Activated naive CD4-positive, alpha-beta T cell treated with anti-CD3 and anti-CD28 coated beads, Interleukin-2, amount 50 U/mL, for 16 hours (primary cell): ENCODE results near the gene MPHOSPH9.

ENCODE experiments used
- DNase-seq: peaks from one replicate; pipeline ENCODE4 v3.0.0-alpha.2; 2020

The MPHOSPH9 gene

DNA sequence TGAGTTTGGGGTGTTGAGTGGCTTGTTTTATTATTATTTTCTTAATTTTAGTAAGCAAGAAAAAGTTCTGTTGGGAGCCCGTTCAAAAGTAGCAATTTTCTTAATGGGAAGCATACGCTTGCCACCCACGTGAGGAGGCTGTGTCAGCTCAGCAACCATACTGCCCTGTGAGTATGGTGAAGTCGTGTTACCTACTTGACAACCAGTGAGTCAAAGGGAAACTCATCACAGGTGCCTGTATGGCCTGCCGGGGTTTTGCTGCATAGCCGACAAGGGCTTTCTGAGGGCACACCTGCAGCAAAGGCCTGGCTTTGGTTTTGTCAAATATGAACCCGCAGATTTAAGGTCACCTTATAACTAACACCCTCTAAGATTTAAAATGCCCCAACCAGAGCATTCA lies 113.1 kb downstream of the MPHOSPH9 start:
- peak; percentile 55 for DNase-seq

DNA sequence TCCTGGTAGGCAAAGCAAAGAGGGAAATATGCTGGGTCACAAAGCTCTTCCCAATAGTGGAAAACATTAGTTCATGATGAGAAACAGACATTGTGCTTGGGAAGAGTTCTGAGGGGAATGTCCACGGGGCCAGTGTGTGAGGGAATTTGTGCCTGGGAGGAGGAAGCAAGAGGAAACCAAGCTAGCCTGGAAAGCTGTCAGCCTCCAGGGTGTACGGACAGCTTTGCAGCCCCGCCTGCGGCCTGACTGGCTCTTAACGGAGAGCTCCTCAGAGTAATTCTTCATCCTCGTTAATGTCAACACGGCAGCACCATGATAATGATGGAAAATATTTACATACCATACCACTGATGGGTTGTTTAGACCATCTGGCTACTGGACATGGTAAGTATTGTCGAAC lies 114.4 kb downstream of the MPHOSPH9 start:
- DNase-seq, result no peak

DNA sequence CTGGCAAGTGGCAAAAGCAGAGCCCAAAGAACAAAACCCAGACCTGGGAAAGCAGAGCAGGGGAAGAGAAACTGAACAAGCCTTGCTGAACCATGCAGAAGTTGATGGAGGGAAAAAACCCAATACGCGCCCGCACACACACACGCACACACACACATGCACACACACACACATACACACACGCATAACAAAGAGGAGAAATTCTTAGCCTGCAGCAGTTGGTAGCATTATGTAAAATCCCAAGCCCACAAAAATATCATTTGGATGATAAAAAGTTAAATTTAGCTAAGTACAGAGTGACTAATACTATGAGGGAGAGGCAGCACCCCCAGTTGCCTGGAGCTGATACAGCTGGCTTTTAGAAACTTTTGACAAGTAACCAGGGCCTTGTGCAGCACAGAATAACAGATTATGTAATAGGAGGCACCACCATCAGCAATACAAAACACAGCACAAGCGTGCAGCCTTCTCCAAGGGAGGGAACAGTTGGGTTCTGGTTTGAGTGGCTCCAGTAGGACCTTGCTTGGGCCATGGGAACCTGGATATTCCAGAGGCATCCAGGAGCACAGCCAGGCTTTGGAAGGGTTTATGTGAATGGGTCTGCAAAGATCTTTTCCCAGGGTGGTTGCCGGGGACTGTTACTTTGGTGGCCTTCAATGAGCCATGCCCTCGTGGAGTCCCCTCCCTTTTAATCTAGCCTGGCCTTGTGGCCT lies 117.4 kb downstream of the MPHOSPH9 start:
- DNase-seq, result peak; percentile 21

DNA sequence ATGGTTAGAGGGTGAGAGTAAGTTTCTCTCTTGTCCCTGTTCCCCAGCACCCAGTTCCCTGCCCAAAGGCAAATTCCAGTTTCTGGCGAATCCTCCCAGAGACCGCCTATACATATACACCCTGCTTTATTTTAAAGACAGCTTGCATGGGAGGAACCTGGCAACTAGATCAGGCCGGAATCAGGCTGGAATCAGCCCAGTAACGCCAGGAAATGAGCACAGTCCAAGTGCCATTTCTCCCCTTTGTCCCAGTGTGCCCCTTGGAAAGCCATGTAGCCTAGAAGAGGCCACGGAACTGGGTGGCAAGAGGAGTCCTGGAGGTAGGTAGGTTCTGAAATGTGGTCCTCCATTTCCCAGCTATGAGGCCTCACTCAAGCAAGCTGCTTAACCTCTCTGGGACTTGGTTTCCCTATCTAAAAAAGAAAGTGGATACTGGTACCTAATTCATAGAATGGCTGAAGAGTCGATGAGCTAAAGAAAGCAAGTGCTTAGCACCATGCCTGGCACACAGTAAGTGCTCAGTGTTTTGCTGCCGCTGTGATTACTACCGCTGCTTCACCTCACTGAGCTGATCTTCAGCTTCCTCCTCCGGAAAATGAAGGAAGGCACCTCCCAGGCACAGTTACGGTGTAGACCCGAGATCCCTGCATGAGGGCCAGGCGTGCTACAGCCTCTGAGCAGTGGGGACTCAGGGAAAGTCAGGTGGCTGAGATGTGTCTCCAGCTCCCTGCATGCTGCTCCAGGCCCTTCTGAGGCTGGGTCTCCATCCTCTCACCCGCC lies 118.4 kb downstream of the MPHOSPH9 start:
- no peak for DNase-seq

DNA sequence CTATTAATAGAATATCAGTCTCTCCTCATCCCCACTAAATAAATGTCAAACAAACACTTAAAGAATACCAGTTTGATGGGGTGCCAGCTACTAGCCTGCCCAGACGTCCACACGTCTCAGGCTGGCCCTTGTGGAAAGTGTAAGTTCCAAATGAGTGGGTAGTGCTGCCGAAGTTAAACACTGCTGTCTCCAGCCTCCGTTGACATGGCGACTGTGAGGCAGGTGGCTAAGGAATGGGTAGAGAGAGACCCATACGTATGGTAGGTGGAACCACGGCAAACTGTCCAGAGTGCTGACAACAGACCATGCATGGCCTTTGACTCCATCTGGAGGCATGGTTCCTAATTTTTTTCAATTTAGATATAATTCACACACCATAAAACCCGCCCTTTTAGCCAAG lies 119.9 kb downstream of the MPHOSPH9 start:
- no peak for DNase-seq

DNA sequence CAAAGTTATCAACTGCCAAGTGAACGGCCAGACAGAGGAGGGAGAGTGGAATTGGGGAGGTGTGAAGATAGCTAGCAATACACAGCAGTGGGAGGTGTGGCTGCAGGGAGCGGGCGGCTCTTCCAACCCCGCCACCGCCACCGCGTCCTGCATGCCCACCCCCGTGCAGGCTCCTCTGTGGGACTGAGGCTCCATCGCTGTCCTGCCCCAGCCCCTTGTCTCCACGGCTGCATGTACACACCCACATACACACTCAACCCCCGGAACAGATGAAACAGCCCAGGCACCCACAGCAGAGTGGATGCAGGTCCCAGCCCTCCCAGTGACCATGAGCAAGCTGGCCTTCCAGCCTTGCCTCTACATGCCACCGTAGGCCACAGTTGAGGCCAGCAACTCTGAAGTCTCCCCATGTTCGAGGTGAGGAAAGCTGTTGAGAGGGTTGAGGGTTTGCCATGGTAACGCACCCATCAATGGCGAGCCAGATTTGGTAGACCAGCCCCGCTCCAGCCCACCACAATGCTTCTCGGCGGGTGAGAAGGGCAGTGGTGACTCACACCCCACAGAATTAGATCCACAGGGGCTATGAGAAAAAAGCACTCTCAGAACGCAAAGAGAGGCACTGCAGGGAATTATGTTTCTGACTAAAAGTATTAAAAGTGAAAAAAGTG lies 121.3 kb downstream of the MPHOSPH9 start:
- DNase-seq, result no peak

DNA sequence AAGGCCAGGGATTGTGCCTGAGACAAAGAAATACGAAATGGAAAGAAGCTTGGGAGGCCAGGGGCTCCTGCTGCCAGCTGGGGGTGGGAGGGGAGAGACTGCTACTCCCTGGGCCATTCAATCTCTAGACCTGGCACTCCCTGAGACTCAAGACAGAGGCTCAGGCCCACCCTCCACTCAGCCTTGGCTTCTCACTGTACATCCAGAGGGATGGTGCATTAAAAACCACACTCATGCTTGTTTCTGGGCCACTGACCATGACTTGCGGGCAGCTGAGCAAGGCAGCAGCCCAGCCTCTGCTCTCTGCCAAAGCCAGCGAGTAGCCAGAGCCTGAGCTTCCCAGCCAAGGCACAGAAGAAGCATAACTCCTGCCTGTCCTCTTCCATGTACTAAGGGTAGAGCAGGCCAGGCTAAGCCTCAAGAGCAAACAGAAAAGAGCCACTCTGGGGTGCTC lies 123.6 kb downstream of the MPHOSPH9 start:
- no peak for DNase-seq

DNA sequence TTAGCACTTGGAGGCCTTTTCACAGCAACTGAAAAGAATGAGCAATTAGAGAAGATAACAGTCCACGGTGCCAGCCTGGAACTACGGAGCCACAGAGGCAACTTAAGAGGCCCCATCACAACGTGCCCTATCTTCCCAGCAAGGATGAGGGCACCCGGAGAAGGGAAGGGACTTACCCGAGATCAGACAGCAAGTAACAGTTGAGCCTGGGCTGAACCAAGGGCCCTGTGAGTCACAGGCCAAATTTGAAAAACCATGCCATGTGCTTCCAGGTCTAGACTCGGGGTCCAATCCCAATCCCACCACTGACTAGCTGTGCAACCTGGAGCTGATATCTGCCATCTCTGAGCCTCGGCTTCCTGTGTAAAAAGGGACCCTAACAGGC lies 124.3 kb downstream of the MPHOSPH9 start:
- DNase-seq, result no peak

DNA sequence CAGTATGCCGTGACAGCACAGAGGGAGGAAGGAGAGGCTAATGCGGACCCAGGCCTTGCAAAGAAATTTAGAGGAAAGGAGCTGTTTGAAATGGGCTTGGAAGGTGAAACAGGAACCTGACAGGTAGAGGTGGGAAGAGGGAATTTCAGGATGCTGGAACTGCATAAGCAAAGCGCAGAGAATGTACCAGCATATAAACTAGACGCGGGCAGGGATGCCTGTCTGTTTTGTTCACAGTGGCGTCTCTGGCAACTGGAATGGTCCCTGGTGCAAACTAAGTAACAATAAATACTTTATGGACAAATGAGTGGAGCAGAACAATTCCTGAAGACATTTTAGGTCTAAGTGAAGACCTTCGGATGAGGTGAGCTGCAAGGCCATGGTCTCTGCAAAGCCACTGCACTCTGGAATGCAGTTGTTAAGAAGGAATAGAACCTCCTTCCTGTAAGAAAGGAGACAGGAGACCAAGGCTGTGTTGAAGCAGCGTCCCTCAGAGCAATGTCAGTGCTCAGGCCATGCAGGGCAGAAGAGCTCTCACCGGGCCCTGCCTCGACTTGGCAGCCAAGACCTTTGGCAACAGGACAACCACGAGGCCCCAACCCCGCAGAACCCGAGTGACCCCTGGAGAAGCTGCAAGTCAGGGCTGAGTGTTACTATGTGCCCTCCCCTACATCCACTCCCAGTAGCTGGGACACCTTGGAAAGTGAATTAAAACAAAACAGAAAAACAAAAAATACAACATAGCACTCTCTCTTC lies 124.8 kb downstream of the MPHOSPH9 start:
- DNase-seq, result no peak

DNA sequence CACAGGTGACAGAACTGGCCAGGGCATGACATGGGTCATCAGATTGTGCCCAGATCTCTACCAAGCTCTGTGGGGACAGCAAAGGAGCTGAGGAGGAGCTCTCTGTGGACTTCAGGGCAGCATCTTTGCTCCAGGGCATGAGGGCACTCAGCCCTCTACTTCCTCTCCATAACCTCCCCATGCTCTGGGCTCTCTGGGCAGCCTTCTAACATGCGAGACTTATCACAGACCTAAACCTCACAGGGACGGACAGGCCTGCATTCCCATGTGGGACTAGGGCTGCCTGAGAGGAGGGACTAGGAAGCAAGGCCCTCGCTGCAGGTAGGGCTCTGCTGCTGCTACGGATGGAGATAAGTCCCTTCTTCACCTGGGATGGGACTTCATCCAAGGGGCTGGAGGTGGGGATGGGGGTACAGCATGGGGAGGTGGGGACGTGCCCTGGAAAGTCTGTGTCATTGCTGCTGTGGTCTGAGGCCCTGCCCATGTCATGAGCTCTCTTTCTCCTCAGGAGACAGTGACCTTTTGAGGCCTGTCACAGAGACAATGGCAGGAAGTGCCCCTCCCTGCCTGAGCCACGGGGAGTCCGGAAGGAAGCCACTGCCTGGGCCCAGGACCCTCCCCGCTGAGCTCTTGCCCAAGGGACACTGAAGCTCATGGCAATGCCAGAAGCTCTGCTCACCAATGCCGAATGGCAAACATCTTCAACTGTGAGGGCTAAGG lies 126.1 kb downstream of the MPHOSPH9 start:
- DNase-seq, result peak; percentile 40

DNA sequence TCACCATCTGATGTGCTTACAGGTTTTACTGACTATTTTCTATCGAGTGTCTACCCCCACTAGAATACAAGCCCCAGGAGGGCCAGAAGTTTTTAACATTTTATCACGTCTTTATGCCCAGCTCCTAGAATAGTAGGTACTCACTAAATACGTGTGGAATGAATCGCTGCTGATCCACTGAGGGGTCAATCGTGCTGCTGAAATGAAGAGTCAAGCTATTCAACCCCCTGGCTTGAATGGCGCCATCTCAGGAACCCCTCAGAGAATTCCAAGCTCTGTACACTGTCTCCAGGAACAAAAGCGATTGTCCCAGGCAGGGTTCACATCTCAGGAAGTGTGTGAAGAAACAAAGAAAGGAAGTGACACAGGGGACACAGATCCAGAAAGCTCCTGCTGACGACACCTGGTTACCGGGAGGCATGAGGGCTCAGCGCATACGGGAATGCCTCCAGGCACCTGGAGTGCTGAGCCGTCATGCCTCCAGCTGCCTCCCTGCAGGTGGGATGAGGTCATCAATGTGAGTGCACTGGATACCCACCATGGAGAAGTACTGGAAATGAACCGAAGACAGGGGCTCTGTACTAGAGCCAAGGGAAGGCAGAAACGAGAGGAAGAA lies 127.6 kb downstream of the MPHOSPH9 start:
- no peak for DNase-seq

DNA sequence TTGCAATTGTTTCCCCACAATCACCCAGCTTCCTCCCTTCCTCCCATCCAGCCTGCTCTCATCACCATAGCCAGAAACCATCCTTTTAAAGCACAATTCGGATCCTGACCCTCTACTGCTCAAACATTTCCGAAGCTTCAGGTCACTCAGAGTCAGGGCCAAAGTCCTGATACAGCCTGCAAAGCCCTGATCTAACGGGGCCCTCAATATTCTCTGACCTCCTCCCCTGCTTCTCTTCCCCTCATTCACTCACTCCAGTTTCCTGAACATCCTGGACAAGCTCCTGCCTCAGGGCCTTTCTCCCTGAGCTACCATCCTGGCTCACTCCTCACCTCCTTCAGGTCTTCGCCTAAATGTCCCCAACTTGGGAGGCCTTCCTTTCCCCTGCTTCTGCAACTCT lies 128.1 kb downstream of the MPHOSPH9 start:
- DNase-seq, result no peak
